OCI-LY3 (cell line): ENCODE data around the gene GPR146.

Experiments
- H2AFZ ChIP-seq: fragments of 200-600, 300-600 bp; shearing (Covaris generic); 2 replicates; pipeline ENCODE4 v1.6.0; 2014; ENCODE audit warnings: antibody characterized with exemption, low read depth, low read length
- H3K27ac ChIP-seq: fragments of 200-600, 300-600 bp; sonication (generic); 2 replicates; pipeline ENCODE4 v1.5.1; 2014; ENCODE audit warnings: mild to moderate bottlenecking, low read length, moderate library complexity, mixed read lengths
- H3K27me3 ChIP-seq: fragments of 200-600, 300-600 bp; sonication (generic); 2 replicates; pipeline ENCODE4 v1.6.1; 2014; ENCODE audit warnings: low read depth, low read length, mixed read lengths
- H3K36me3 ChIP-seq: fragments of 200-600, 300-600 bp; sonication (generic); replicated peaks from 2 replicates; pipeline ENCODE3; 2014; ENCODE audit warnings: low read depth, low read length, mixed read lengths
- H3K4me1 ChIP-seq: fragments of 300-600, 200-600 bp; sonication (generic); 2 replicates; pipeline ENCODE4 v1.6.1; 2014; ENCODE audit warnings: low read length, mixed read lengths
- H3K4me2 ChIP-seq: fragments of 200-600, 300-600 bp; sonication (generic); 2 replicates; pipeline ENCODE4 v1.6.1; 2014; ENCODE audit warnings: low read length, mixed read lengths
- H3K4me3 ChIP-seq: fragments of 300-600, 200-600 bp; sonication (generic); 2 replicates; pipeline ENCODE4 v1.5.1; 2014; ENCODE audit warnings: antibody characterized with exemption, mild to moderate bottlenecking, low read length, moderate library complexity
- H3K79me2 ChIP-seq: fragments of 300-600, 200-600 bp; shearing (Covaris generic); 2 replicates; pipeline ENCODE4 v1.6.1; 2014; ENCODE audit warnings: mild to moderate bottlenecking, low read length, mixed read lengths
- H3K9ac ChIP-seq: fragments of 300-600, 200-600 bp; shearing (Covaris generic); 2 replicates; pipeline ENCODE4 v1.6.0; 2014; ENCODE audit warnings: mild to moderate bottlenecking, low read length, moderate library complexity
- H3K9me3 ChIP-seq: fragments of 200-600, 300-600 bp; shearing (Covaris generic); 2 replicates; pipeline ENCODE4 v1.6.1; 2014; ENCODE audit warnings: low read length, mixed read lengths; ENCODE audit not compliant: insufficient read depth
- H4K20me1 ChIP-seq: fragments of 200-600, 300-600 bp; sonication (generic); 2 replicates; pipeline ENCODE4 v1.6.1; 2016; ENCODE audit warnings: low read length, mixed read lengths; ENCODE audit not compliant: insufficient read depth
- EZH2phosphoT487 ChIP-seq: fragments of 200-600 bp; shearing (Covaris generic); IDR thresholded peaks from 2 replicates; pipeline ENCODE4 v1.6.1; 2018; ENCODE audit warnings: antibody characterized with exemption, mixed run types, low read depth
- TF ChIP-seq, protein P1 (sequence below): fragments of 200-600, 300-600 bp; sonication (generic); IDR thresholded peaks from 2 replicates; pipeline ENCODE4 v1.5.1; 2014; ENCODE audit warnings: antibody characterized with exemption, low read length, low read depth

Gene GPR146

DNA sequence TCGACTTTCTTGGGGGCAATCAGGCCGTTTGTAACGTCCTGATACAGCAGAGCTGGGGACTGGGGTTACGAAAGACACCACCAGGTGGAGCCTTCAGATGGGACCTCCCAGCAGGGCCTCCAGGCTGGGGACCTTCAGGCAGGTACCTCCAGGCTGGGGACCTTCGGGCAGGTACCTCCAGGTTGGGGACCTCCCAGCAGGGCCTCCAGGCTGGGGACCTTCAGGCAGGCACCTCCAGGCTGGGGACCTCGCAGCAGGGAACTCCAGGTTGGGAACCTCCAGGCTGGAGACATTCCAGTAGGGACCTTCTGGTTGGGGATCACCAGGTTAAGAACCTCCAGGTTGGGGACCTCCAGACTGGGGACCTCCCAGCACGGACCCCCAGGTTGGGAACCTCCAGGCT is 23.5 kb upstream of the GPR146 start:
- no peak for TF ChIP-seq EZH2phosphoT487
- TF ChIP-seq, protein P1, sequence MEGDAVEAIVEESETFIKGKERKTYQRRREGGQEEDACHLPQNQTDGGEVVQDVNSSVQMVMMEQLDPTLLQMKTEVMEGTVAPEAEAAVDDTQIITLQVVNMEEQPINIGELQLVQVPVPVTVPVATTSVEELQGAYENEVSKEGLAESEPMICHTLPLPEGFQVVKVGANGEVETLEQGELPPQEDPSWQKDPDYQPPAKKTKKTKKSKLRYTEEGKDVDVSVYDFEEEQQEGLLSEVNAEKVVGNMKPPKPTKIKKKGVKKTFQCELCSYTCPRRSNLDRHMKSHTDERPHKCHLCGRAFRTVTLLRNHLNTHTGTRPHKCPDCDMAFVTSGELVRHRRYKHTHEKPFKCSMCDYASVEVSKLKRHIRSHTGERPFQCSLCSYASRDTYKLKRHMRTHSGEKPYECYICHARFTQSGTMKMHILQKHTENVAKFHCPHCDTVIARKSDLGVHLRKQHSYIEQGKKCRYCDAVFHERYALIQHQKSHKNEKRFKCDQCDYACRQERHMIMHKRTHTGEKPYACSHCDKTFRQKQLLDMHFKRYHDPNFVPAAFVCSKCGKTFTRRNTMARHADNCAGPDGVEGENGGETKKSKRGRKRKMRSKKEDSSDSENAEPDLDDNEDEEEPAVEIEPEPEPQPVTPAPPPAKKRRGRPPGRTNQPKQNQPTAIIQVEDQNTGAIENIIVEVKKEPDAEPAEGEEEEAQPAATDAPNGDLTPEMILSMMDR: peak; percentile 43
- Histone ChIP-seq H3K36me3 (peaks cover 2% of the 10 kb centered on the region), H3K9ac (no peak overlapping the region), H3K9me3 (no peaks in the 10 kb centered on the region), H3K4me2 (no peak overlapping the region), H4K20me1 (peaks cover 30% of the 10 kb centered on the region), H3K4me3 (no peak overlapping the region), H3K27me3 (no peaks in the 10 kb centered on the region), H3K79me2 (peaks cover 13% of the 10 kb centered on the region; the same call in 1 of the 2 replicates), H2AFZ (no peak overlapping the region), H3K4me1 (peaks cover 30% of the 10 kb centered on the region), H3K27ac (no peak overlapping the region)

DNA sequence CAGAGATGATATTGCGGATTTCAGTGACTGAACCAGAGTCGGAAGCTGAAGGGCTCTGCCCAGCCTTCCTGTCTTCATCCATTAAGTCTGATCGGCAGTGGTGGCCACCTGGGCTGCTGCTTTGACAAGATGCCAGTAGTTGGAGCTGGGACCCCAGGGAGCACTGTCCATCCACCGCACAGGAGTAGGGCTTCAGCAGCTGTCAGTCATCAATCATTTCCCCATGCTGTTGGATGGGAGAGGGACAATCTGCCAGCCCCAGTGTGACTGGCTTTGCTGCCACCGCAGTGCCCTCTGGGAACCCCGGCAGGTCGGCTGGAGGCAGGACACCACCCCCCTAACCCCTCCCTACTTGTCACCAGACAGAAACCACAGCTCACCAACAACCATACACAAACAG is 23.0 kb upstream of the GPR146 start:
- Histone ChIP-seq H3K9ac (no peak overlapping the region), H3K4me2 (no peak overlapping the region), H3K27me3 (no peaks in the 10 kb centered on the region), H3K4me3 (no peak overlapping the region), H3K27ac (no peak overlapping the region), H3K36me3 (peaks cover 7% of the 10 kb centered on the region), H3K4me1 (peaks cover 35% of the 10 kb centered on the region), H3K79me2 (peaks cover 17% of the 10 kb centered on the region; the same call in 1 of the 2 replicates), H2AFZ (no peak overlapping the region), H3K9me3 (no peaks in the 10 kb centered on the region), H4K20me1 (peaks cover 30% of the 10 kb centered on the region)
- TF ChIP-seq, protein P1: no peak
- TF ChIP-seq EZH2phosphoT487: no peak

DNA sequence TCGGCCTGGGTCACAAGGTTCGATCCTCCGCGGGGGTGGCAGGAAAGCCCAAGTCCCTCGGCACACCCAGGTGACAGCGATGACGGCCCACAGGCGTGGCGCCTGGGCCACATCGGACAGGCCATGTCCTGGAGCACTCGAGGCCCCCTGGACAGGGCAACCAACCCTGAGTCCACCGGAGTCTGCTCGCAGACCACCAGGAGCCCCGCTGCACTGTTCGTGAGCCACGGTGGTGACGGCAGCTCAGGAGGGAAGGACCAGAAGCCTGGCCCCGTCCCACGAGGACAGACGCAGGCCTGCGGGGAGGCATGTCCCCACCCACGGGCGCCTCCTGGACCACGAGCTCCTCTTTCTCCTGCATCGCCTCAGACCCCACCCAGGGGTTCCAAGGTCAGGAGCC is 22.4 kb upstream of the GPR146 start:
- no peak overlapping the region for H2AFZ ChIP-seq
- TF ChIP-seq, protein P1: no peak
- TF ChIP-seq EZH2phosphoT487: no peak
- no peaks in the 10 kb centered on the region for H3K9me3 ChIP-seq
- no peak overlapping the region for H3K4me2 ChIP-seq
- H3K27me3 ChIP-seq: no peaks in the 10 kb centered on the region
- H4K20me1 ChIP-seq: peaks cover 30% of the 10 kb centered on the region
- peaks cover 17% of the 10 kb centered on the region; the same call in 1 of the 2 replicates for H3K79me2 ChIP-seq
- H3K4me3 ChIP-seq: no peak overlapping the region
- H3K9ac ChIP-seq: no peak overlapping the region
- no peak overlapping the region for H3K27ac ChIP-seq
- peaks cover 10% of the 10 kb centered on the region for H3K36me3 ChIP-seq
- H3K4me1 ChIP-seq: peaks cover 35% of the 10 kb centered on the region

- no peaks in the 10 kb centered on the region for H3K27me3 ChIP-seq
- peaks cover 39% of the 10 kb centered on the region for H3K4me1 ChIP-seq
- peaks cover 30% of the 10 kb centered on the region for H4K20me1 ChIP-seq
- H2AFZ ChIP-seq: no peak overlapping the region
- no peak overlapping the region for H3K4me2 ChIP-seq
- H3K79me2 ChIP-seq: peaks cover 22% of the 10 kb centered on the region
- H3K9ac ChIP-seq: no peak overlapping the region
- no peaks in the 10 kb centered on the region for H3K9me3 ChIP-seq
- no peak overlapping the region for H3K4me3 ChIP-seq
- no peak overlapping the region for H3K27ac ChIP-seq
- peaks cover 10% of the 10 kb centered on the region for H3K36me3 ChIP-seq
- no peak for TF ChIP-seq EZH2phosphoT487
- TF ChIP-seq, protein P1: no peak
These were observed 22.0 kb upstream of the GPR146 start for GRCh38 chr7:1022356-1022755.
